HepG2 (cell line): Measurements from ENCODE around the gene R3HDM1. TPM values are rescaled to one million over a fixed set of nuclear protein-coding genes. Genes with fewer than 3 reads are reported as not detected.

ENCODE experiments used
- ATAC-seq: fragments of 200-7000 bp; cut with Tn5 transposase; 3 replicates; pipeline ENCODE4 v1.9.1; 2020; ENCODE audit warnings: mild to moderate bottlenecking, moderate library complexity
- BruUV-seq: library from RNA; stranded (reverse); fragments of 400-500 nt; replicated peaks from 2 replicates; lab custom pipeline; 2021; lab: Mats Ljungman, UMichigan
- CTCF ChIA-PET: fragments of 300-600 bp; formaldehyde crosslinking; extraction: SDS; loops from one replicate; lab custom pipeline; 2021; ENCODE audit warnings: low total read pairs, inconsistent platforms, low intra/inter-chr PET ratio; lab: Yijun Ruan, JAX
- POLR2A ChIA-PET: fragments of 350-600 bp; sonication (Branson Sonifier 250); formaldehyde crosslinking; loops from one replicate; lab custom pipeline; 2020; ENCODE audit warnings: antibody characterized with exemption, inconsistent platforms; lab: Yijun Ruan, JAX
- DNase-seq: peaks from one replicate; pipeline ENCODE4 v3.0.0-alpha.2; 2015; ENCODE audit warnings: low spot score
- FAIRE-seq: peaks from 3 replicates; lab custom pipeline; 2011; peaks lifted over from hg19 to GRCh38; lab: Jason Lieb, UNC
- H2AFZ ChIP-seq: one replicate; pipeline ENCODE4 v1.6.1; 2011; ENCODE audit warnings: low read length, inconsistent platforms
- H3K27ac ChIP-seq: fragments of 300-600 bp; 3 replicates; pipeline ENCODE4 v1.8.0; 2011; ENCODE audit warnings: mixed run types, mild to moderate bottlenecking, mixed read lengths, low read length, inconsistent platforms; ENCODE audit not compliant: insufficient read depth; ENCODE audit errors: extremely low read length
- H3K27me3 ChIP-seq, 2 experiments: fragments of 200-600 bp in 1 of 2; 2 replicates in 1 of 2; 3 replicates in 1 of 2; pipeline versions ENCODE4 v1.6.0 to v1.8.0; 2011; ENCODE audit warnings: low read length in 2 of 2, mild to moderate bottlenecking in 2 of 2, moderate library complexity in 2 of 2, inconsistent platforms in 1 of 2; ENCODE audit not compliant: insufficient read depth in 2 of 2, control insufficient read depth in 1 of 2
- H3K36me3 ChIP-seq, 2 experiments: fragments of 200-600 bp in 1 of 2; replicated peaks in 1 of 2; 2 replicates in 1 of 2; 3 replicates in 1 of 2; pipeline versions ENCODE4 v1.5.1 to v1.8.0; 2011; ENCODE audit warnings: low read length in 2 of 2, inconsistent platforms in 1 of 2; ENCODE audit not compliant: insufficient read depth in 2 of 2, control insufficient read depth in 1 of 2
- H3K4me1 ChIP-seq: 2 replicates; pipeline ENCODE4 v1.5.1; 2012; ENCODE audit warnings: low read length, inconsistent platforms; ENCODE audit not compliant: insufficient read depth
- H3K4me2 ChIP-seq: 2 replicates; pipeline ENCODE4 v1.6.0; 2011; ENCODE audit warnings: low read depth, low read length, inconsistent platforms
- H3K4me3 ChIP-seq, 3 experiments: fragments of 200-600 bp in 1 of 3; sonication (generic), shearing (Covaris generic) in 1 of 3; replicated peaks in 1 of 3; 2 replicates each; pipeline ENCODE4 v1.5.1; 2011 to 2016; ENCODE audit warnings: low read length in 3 of 3, inconsistent platforms in 2 of 3, low read depth in 2 of 3, mild to moderate bottlenecking in 2 of 3, control low read depth in 1 of 3, mixed read lengths in 1 of 3; ENCODE audit not compliant: insufficient read depth in 1 of 3
- H3K79me2 ChIP-seq: one replicate; pipeline ENCODE4 v1.6.1; 2011; ENCODE audit warnings: low read length, inconsistent platforms; ENCODE audit not compliant: insufficient read depth
- H3K9ac ChIP-seq: 2 replicates; pipeline ENCODE4 v1.6.0; 2011; ENCODE audit warnings: mild to moderate bottlenecking, low read depth, low read length, inconsistent platforms; ENCODE audit not compliant: insufficient read depth
- H3K9me3 ChIP-seq: 2 replicates; pipeline ENCODE4 v1.5.1; 2012; ENCODE audit warnings: mild to moderate bottlenecking, low read length
- H4K20me1 ChIP-seq: 2 replicates; pipeline ENCODE4 v1.6.0; 2011; ENCODE audit warnings: inconsistent platforms, mild to moderate bottlenecking, low read length, moderate library complexity; ENCODE audit not compliant: insufficient read depth
- ARID2 ChIP-seq: sonication (generic); formaldehyde crosslinking; IDR thresholded peaks from 2 replicates; pipeline ENCODE4 v1.8.1; 2022; ENCODE audit warnings: mild to moderate bottlenecking, missing genetic modification reagents, borderline replicate concordance
- ATF2 ChIP-seq: sonication (generic); formaldehyde crosslinking; IDR thresholded peaks from 2 replicates; pipeline ENCODE4 v1.4.0; 2020; ENCODE audit warnings: missing genetic modification reagents
- ELF4 ChIP-seq: sonication (generic); formaldehyde crosslinking; IDR thresholded peaks from 2 replicates; pipeline ENCODE4 v1.5.0; 2020; ENCODE audit warnings: missing genetic modification reagents, mild to moderate bottlenecking, moderate library complexity, borderline replicate concordance
- ELK4 ChIP-seq: sonication (generic); formaldehyde crosslinking; IDR thresholded peaks from 2 replicates; pipeline ENCODE4 v1.9.0; 2021; ENCODE audit warnings: missing genetic modification reagents, borderline replicate concordance
- FOXA1 ChIP-seq, 2 experiments: fragments of 450-650 bp in 1 of 2; sonication (generic) in 1 of 2; formaldehyde crosslinking in 1 of 2; IDR thresholded peaks; 2 replicates each; pipeline versions ENCODE4 v1.4.0 to v1.6.1; 2016 to 2020; ENCODE audit warnings: missing genetic modification reagents in 1 of 2
- FOXP1 ChIP-seq, 2 experiments: fragments of 450-650 bp in 1 of 2; IDR thresholded peaks; 2 replicates each; pipeline ENCODE4 v1.6.1; 2017 to 2018; ENCODE audit warnings: antibody characterized with exemption in 1 of 2
- FUBP1 ChIP-seq: sonication (generic); formaldehyde crosslinking; IDR thresholded peaks from 2 replicates; pipeline ENCODE4 v1.5.1; 2020; ENCODE audit warnings: missing genetic modification reagents, mild to moderate bottlenecking, borderline replicate concordance
- GABPA ChIP-seq, 2 experiments: IDR thresholded peaks; 2 replicates each; pipeline ENCODE4 v1.6.1; 2011 to 2016; ENCODE audit warnings: low read depth in 2 of 2, low read length in 1 of 2, missing biosample characterization in 1 of 2, missing genetic modification characterization in 1 of 2
- KDM5A ChIP-seq: fragments of 200-600 bp; sonication (generic); IDR thresholded peaks from 2 replicates; pipeline ENCODE4 v1.7.0; 2018; ENCODE audit warnings: antibody characterized with exemption, mild to moderate bottlenecking, low read length, borderline replicate concordance
- MED8 ChIP-seq: sonication (generic); formaldehyde crosslinking; IDR thresholded peaks from 2 replicates; pipeline ENCODE4 v1.8.1; 2023; ENCODE audit warnings: mild to moderate bottlenecking, missing genetic modification reagents; ENCODE audit not compliant: insufficient replicate concordance
- MLX ChIP-seq: IDR thresholded peaks from 2 replicates; pipeline ENCODE4 v1.6.1; 2016
- PAWR ChIP-seq: sonication (generic); formaldehyde crosslinking; IDR thresholded peaks from 2 replicates; pipeline ENCODE4 v1.4.0; 2020; ENCODE audit warnings: missing genetic modification reagents, mild to moderate bottlenecking, borderline replicate concordance
- TCF7L2 ChIP-seq: IDR thresholded peaks from 2 replicates; pipeline ENCODE4 v1.6.1; 2011; ENCODE audit warnings: mild to moderate bottlenecking, low read depth, low read length, moderate library complexity
- THAP11 ChIP-seq: IDR thresholded peaks from 2 replicates; pipeline ENCODE4 v1.6.1; 2016; ENCODE audit warnings: missing biosample characterization, missing genetic modification reagents
- ZNF274 ChIP-seq: sonication (generic); formaldehyde crosslinking; IDR thresholded peaks from 2 replicates; pipeline ENCODE4 v1.5.1; 2020; ENCODE audit warnings: mild to moderate bottlenecking, missing genetic modification reagents
- ZNF639 ChIP-seq: conservative IDR thresholded peaks from 2 replicates; pipeline ENCODE4 v1.6.1; 2018; ENCODE audit warnings: missing genetic modification reagents
- ZNF83 ChIP-seq: sonication (generic); formaldehyde crosslinking; IDR thresholded peaks from 2 replicates; pipeline ENCODE4 v1.4.0; 2020; ENCODE audit warnings: missing genetic modification reagents, mild to moderate bottlenecking, borderline replicate concordance
- WGBS: methylation state at CpG from one replicate; pipeline ENCODE4 v1.1.6; 2017; ENCODE audit warnings: low lambda C conversion rate; 5-methylcytosine and 5-hydroxymethylcytosine counted together
- in situ Hi-C: cut with HindIII; loops from 2 replicates; pipeline ENCODE4 v1.10.0; 2017; ENCODE audit warnings: low pct_unique_long_range_greater_than_20kb; ENCODE audit not compliant: extremely low pct_ligation_motif_present
- intact Hi-C: fragments of 100-400 bp; cut with micrococcal nuclease; formaldehyde crosslinking; loops from one replicate; pipeline ENCODE4 v1.10.0; 2022; ENCODE audit not compliant: unreplicated experiment
- polyA plus RNA-seq, 8 experiments: library from polyadenylated mRNA; depleted of rRNA in 3 of 8; stranded (reverse) in 7 of 8; unstranded in 1 of 8; fragments of >200 nt; fragmentation: Illumina TruSeq in 4 of 8; extraction: Trizol in 4 of 8; gene quantifications; 2 replicates each; pipeline versions ENCODE4 v1.2.1 to v1.2.3, GENCODE V29; 2011 to 2016; ENCODE audit warnings: low read depth in 4 of 8, missing spikeins in 1 of 8, mixed read lengths in 1 of 8; ENCODE audit not compliant: insufficient read depth in 1 of 8
- total RNA-seq, 5 experiments: library from RNA; depleted of rRNA; stranded (reverse); fragments of >200 nt; fragmentation: Illumina TruSeq; extraction: Trizol; gene quantifications; 2 replicates each; pipeline ENCODE4 v1.2.3, GENCODE V29; 2016; ENCODE audit warnings: low read depth in 1 of 5

Gene R3HDM1
- total and polyA plus RNA-seq, 2 of the 13 experiments (the other 11 are each of a cell fraction or from before 2014, with no cell fraction given), result 15.7 to 54.3 TPM

GRCh38 chr2:135685361-135685760 lies 154.1 kb downstream of the R3HDM1 start:
- no TSS peak for BruUV-seq
- H3K27me3 ChIP-seq, result no peaks in the 10 kb centered on the region
- ATAC-seq (no peak), FAIRE-seq (no peak), DNase-seq (no peak)
- H3K79me2 ChIP-seq, result no peaks in the 10 kb centered on the region
- no peak overlapping the region for H3K9ac ChIP-seq
- in situ Hi-C loops, result no loop called here
- no peaks in the 10 kb centered on the region for H4K20me1 ChIP-seq
- no peaks in the 10 kb centered on the region for H3K4me1 ChIP-seq
- WGBS, result 82% methylated on average over 1 of the region's 1 CpG
- no peak overlapping the region for H3K4me2 ChIP-seq
- no peak overlapping the region for H2AFZ ChIP-seq
- no peak overlapping the region for H3K27ac ChIP-seq
- peaks cover 7 to 36% of the 10 kb centered on the region in 2 experiments; a peak in 4 of 5 replicates for H3K36me3 ChIP-seq
- no peaks in the 10 kb centered on the region for H3K9me3 ChIP-seq
- ChIA-PET POLR2A (no interaction called here), CTCF (no interaction called here)
- no peak for TF ChIP-seq ZNF83 (CRISPR knock-in tag)
- no peak for TF ChIP-seq THAP11 (CRISPR knock-in tag)
- no peak for TF ChIP-seq ZNF639
- no peak for TF ChIP-seq KDM5A
- no peak for TF ChIP-seq ELF4 (CRISPR knock-in tag)
- TF ChIP-seq GABPA (IDR thresholded peaks at IDR 0.05; ENCODE audit: low read depth, low read length), result no peak
- TF ChIP-seq GABPA (CRISPR knock-in tag; IDR thresholded peaks at IDR 0.05; ENCODE audit: low read depth), result no peak
- no peak for TF ChIP-seq ZNF274 (CRISPR knock-in tag)
- no peak for TF ChIP-seq PAWR
- TF ChIP-seq ATF2 (CRISPR knock-in tag), result no peak
- TF ChIP-seq ARID2 (CRISPR knock-in tag), result no peak
- no peak for TF ChIP-seq ELK4 (CRISPR knock-in tag)
- TF ChIP-seq FOXA1 (IDR thresholded peaks at IDR 0.05), result no peak
- TF ChIP-seq FOXA1 (CRISPR knock-in tag; IDR thresholded peaks at IDR 0.05), result no peak
- no peak for TF ChIP-seq FOXP1 (IDR thresholded peaks at IDR 0.05)
- no peak for TF ChIP-seq FOXP1 (CRISPR knock-in tag; IDR thresholded peaks at IDR 0.05)
- TF ChIP-seq MLX (CRISPR knock-in tag), result no peak
- TF ChIP-seq MED8 (CRISPR knock-in tag), result no peak
- no peak for TF ChIP-seq FUBP1 (CRISPR knock-in tag)
- TF ChIP-seq TCF7L2, result no peak
- H3K4me3 ChIP-seq, result no peak overlapping the region
- intact Hi-C loops, result no loop called here
